Naive thymus-derived CD4-positive, alpha-beta T cell (primary cell): Measurements from ENCODE around the gene GM2A. TPM values are rescaled to one million over a fixed set of nuclear protein-coding genes. Genes with fewer than 3 reads are reported as not detected.
"Not testable (repeated sequence)": the region's sequence is repeated elsewhere in the genome, so short reads cannot be mapped to it uniquely, and the experiment has no call there.

Source experiments
- ATAC-seq: fragments of 150-1000 bp; cut with Tn5 transposase; 2 replicates; pipeline ENCODE4 v1.10.0; 2021; ENCODE audit warnings: mild to moderate bottlenecking, moderate library complexity
- CTCF ChIA-PET: fragments of 350-600 bp; sonication (Branson Sonifier 250); formaldehyde crosslinking; loops from one replicate; lab custom pipeline; 2021; ENCODE audit warnings: antibody characterized with exemption; lab: Charles Lee
- POLR2A ChIA-PET: fragments of 350-600 bp; sonication (Branson Sonifier 250); formaldehyde crosslinking; loops from one replicate; lab custom pipeline; 2021; ENCODE audit warnings: antibody characterized with exemption, inconsistent platforms; lab: Charles Lee
- DNase-seq, 9 donors: peaks; one replicate each; pipeline versions ENCODE4 v3.0.0 to v3.0.0-alpha.2; 2020 to 2022; ENCODE audit warnings: mixed read lengths in 1 of 9
- H3K27ac ChIP-seq: one replicate; pipeline ENCODE4 v1.7.0; 2013; ENCODE audit warnings: mild to moderate bottlenecking, low read depth, low read length, moderate library complexity
- H3K27me3 ChIP-seq, 2 donors: one replicate each; pipeline ENCODE4 v1.7.0; 2013; ENCODE audit warnings: low read length in 2 of 2, mild to moderate bottlenecking in 2 of 2, moderate library complexity in 2 of 2; ENCODE audit not compliant: control insufficient read depth in 2 of 2, insufficient read depth in 2 of 2
- H3K36me3 ChIP-seq, 3 experiments: 1 replicate in 2 of 3; 2 replicates in 1 of 3; pipeline ENCODE4 v1.7.0; 2013; ENCODE audit warnings: low read length in 3 of 3, mild to moderate bottlenecking in 3 of 3, moderate library complexity in 1 of 3; ENCODE audit not compliant: insufficient read depth in 3 of 3, control insufficient read depth in 2 of 3
- H3K4me1 ChIP-seq, 2 donors: one replicate each; pipeline ENCODE4 v1.7.0; 2013; ENCODE audit warnings: low read length in 2 of 2, mild to moderate bottlenecking in 2 of 2, moderate library complexity in 1 of 2; ENCODE audit not compliant: control insufficient read depth in 2 of 2, insufficient read depth in 2 of 2
- H3K4me3 ChIP-seq: 2 replicates; pipeline ENCODE4 v1.7.0; 2013; ENCODE audit warnings: mild to moderate bottlenecking, low read length
- H3K9me3 ChIP-seq, 3 experiments: 1 replicate in 2 of 3; 2 replicates in 1 of 3; pipeline ENCODE4 v1.7.0; 2013; ENCODE audit warnings: low read length in 3 of 3; ENCODE audit not compliant: control insufficient read depth in 2 of 3
- H3K27ac Mint-ChIP-seq, 9 donors: one replicate each; pipeline ENCODE4 v1.8.0; 2020 to 2022; ENCODE audit warnings: mixed read lengths in 9 of 9, mild to moderate bottlenecking in 8 of 9, moderate library complexity in 5 of 9, inconsistent platforms in 2 of 9
- H3K27me3 Mint-ChIP-seq, 5 donors: one replicate each; pipeline ENCODE4 v1.8.0; 2021 to 2022; ENCODE audit warnings: mixed read lengths in 5 of 5, mild to moderate bottlenecking in 1 of 5
- H3K36me3 Mint-ChIP-seq, 5 donors: one replicate each; pipeline ENCODE4 v1.8.0; 2020 to 2022; ENCODE audit warnings: mixed read lengths in 5 of 5, mild to moderate bottlenecking in 3 of 5, inconsistent platforms in 1 of 5
- H3K4me1 Mint-ChIP-seq, 7 donors: one replicate each; pipeline ENCODE4 v1.8.0; 2020 to 2022; ENCODE audit warnings: mixed read lengths in 7 of 7, mild to moderate bottlenecking in 3 of 7, inconsistent platforms in 1 of 7
- H3K4me3 Mint-ChIP-seq, 10 donors: one replicate each; pipeline ENCODE4 v1.8.0; 2020 to 2022; ENCODE audit warnings: mild to moderate bottlenecking in 10 of 10, mixed read lengths in 10 of 10, moderate library complexity in 6 of 10, inconsistent platforms in 2 of 10
- H3K9me3 Mint-ChIP-seq, 11 donors: one replicate each; pipeline ENCODE4 v1.8.0; 2020 to 2022; ENCODE audit warnings: mixed read lengths in 11 of 11, mild to moderate bottlenecking in 4 of 11, inconsistent platforms in 1 of 11, moderate library complexity in 1 of 11
- intact Hi-C, 2 donors: fragments of 100-400 bp; cut with micrococcal nuclease; formaldehyde crosslinking; loops; one replicate each; pipeline ENCODE4 v1.15.1; 2023
- polyA plus RNA-seq, 2 donors: library from polyadenylated mRNA; unstranded; fragments of 300-500 nt; fragmentation: Illumina TruSeq; gene quantifications; one replicate each; pipeline ENCODE4 v1.2.3, GENCODE V29; 2021
- total RNA-seq, 6 experiments: library from RNA in 5 of 6; stranded (reverse) in 5 of 6; gene quantifications; 1 replicate in 5 of 6; 2 replicates in 1 of 6; pipeline ENCODE4 v1.2.3 and lab custom pipeline; 2021 to 2026

The GM2A gene
- total and polyA plus RNA-seq, 7 experiments from 2014 or later, result 5.0 to 45.6 (median 14.7) TPM

- H3K9me3 Mint-ChIP-seq, ATAC-seq, H3K4me3 ChIP-seq, H3K27me3 Mint-ChIP-seq, H3K36me3 ChIP-seq, H3K27me3 ChIP-seq, intact Hi-C loops, H3K27ac ChIP-seq, H3K4me3 Mint-ChIP-seq, DNase-seq, H3K27ac Mint-ChIP-seq, H3K9me3 ChIP-seq: not testable (repeated sequence)
- Mint-ChIP-seq H3K4me1 (peaks cover 35 to 61% (median 47%) of the 10 kb centered on the region in 7 donors), H3K36me3 (peaks cover 0 to 14% (median 0%) of the 10 kb centered on the region in 5 donors)
- H3K4me1 ChIP-seq, result peaks cover 11 to 21% of the 10 kb centered on the region in 2 donors
- ChIA-PET POLR2A (interaction anchor here (0.8 kb wide), 1 partner anchor 33 kb away, joined by 3 read pairs; no protein-coding TSS in a partner anchor), CTCF (interaction anchor here (0.9 kb wide), 1 partner anchor 90 kb away, joined by 3 read pairs; no protein-coding TSS in a partner anchor)
These were observed 2.0 kb downstream of the GM2A start for GRCh38 chr5:151254990-151255389.

- intact Hi-C loops, result no loop called here
- no peaks in the 10 kb centered on the region for H3K9me3 Mint-ChIP-seq
- ATAC-seq (no peak), DNase-seq (no peak)
- Histone ChIP-seq H3K4me3 (no peak overlapping the region), H3K4me1 (peaks cover 11 to 15% of the 10 kb centered on the region in 2 donors), H3K9me3 (no peaks in the 10 kb centered on the region), H3K27me3 (no peaks in the 10 kb centered on the region), H3K36me3 (no peaks in the 10 kb centered on the region), H3K27ac (no peak overlapping the region)
- H3K4me3 Mint-ChIP-seq, result no peak overlapping the region
- H3K36me3 Mint-ChIP-seq, result peaks cover 0 to 14% (median 0%) of the 10 kb centered on the region in 5 donors
- peak overlapping the region in 1 of 9 donors; percentile 3 for H3K27ac Mint-ChIP-seq
- ChIA-PET POLR2A (interaction anchor here (0.8 kb wide), 1 partner anchor 34 kb away, joined by 3 read pairs; no protein-coding TSS in a partner anchor), CTCF (interaction anchor here (0.7 to 0.9 kb wide), 2 partner anchors 61 to 91 kb away, joined by 3 read pairs; no protein-coding TSS in a partner anchor)
- H3K4me1 Mint-ChIP-seq, result peaks cover 31 to 53% (median 42%) of the 10 kb centered on the region in 7 donors
- H3K27me3 Mint-ChIP-seq, result no peaks in the 10 kb centered on the region
These were observed 2.8 kb downstream of the GM2A start for GRCh38 chr5:151255621-151256286.

GRCh38 chr5:151257731-151258181 lies 4.8 kb downstream of the GM2A start:
- no peak for ATAC-seq
- Histone ChIP-seq H3K36me3 (peaks cover 0 to 4% (median 0%) of the 10 kb centered on the region in 3 experiments), H3K27ac (no peak overlapping the region), H3K27me3 (no peaks in the 10 kb centered on the region), H3K4me3 (no peak overlapping the region), H3K4me1 (peaks cover 0 to 11% of the 10 kb centered on the region in 2 donors), H3K9me3 (no peaks in the 10 kb centered on the region)
- Mint-ChIP-seq H3K4me3 (peak overlapping the region in 1 of 10 donors; percentile 47), H3K27me3 (no peaks in the 10 kb centered on the region), H3K27ac (no peak overlapping the region), H3K36me3 (peaks cover 0 to 26% (median 7%) of the 10 kb centered on the region in 5 donors), H3K9me3 (no peaks in the 10 kb centered on the region), H3K4me1 (peaks cover 25 to 46% (median 29%) of the 10 kb centered on the region in 7 donors)
- intact Hi-C loops, result no loop called here
- CTCF ChIA-PET, result no interaction called here
- POLR2A ChIA-PET, result interaction anchor here (1.1 kb wide), 2 partner anchors 34 to 43 kb away, joined by 3 to 4 read pairs; partner anchors contain the start of gene CCDC69
- DNase-seq, result no peak

- Histone ChIP-seq H3K9me3 (no peaks in the 10 kb centered on the region), H3K27ac (no peak overlapping the region), H3K4me3 (no peak overlapping the region), H3K36me3 (peaks cover 0 to 4% (median 0%) of the 10 kb centered on the region in 3 experiments), H3K4me1 (peaks cover 0 to 10% of the 10 kb centered on the region in 2 donors), H3K27me3 (no peaks in the 10 kb centered on the region)
- peaks cover 25 to 48% (median 27%) of the 10 kb centered on the region in 7 donors for H3K4me1 Mint-ChIP-seq
- ATAC-seq (peak; percentile 64), DNase-seq (no peak)
- intact Hi-C loops, result no loop called here
- no peak overlapping the region for H3K27ac Mint-ChIP-seq
- no peaks in the 10 kb centered on the region for H3K27me3 Mint-ChIP-seq
- peaks cover 0 to 29% (median 7%) of the 10 kb centered on the region in 5 donors for H3K36me3 Mint-ChIP-seq
- ChIA-PET CTCF (no interaction called here), POLR2A (interaction anchor here (1.1 kb wide), 2 partner anchors 34 to 44 kb away, joined by 3 to 4 read pairs; partner anchors contain the start of gene CCDC69)
- H3K4me3 Mint-ChIP-seq, result no peak overlapping the region
- no peaks in the 10 kb centered on the region for H3K9me3 Mint-ChIP-seq
These were observed 5.2 kb downstream of the GM2A start for GRCh38 chr5:151258201-151258611.

GRCh38 chr5:151258816-151259215 lies 5.8 kb downstream of the GM2A start:
- no peak overlapping the region for H3K27ac ChIP-seq
- CTCF ChIA-PET, result no interaction called here

GRCh38 chr5:151259931-151260330 lies 6.9 kb downstream of the GM2A start:
- Histone ChIP-seq H3K9me3 (no peaks in the 10 kb centered on the region), H3K4me1 (no peaks in the 10 kb centered on the region), H3K36me3 (peaks cover 0 to 4% (median 0%) of the 10 kb centered on the region in 3 experiments), H3K27ac (no peak overlapping the region), H3K4me3 (no peak overlapping the region), H3K27me3 (no peaks in the 10 kb centered on the region)
- intact Hi-C loops, result no loop called here
- DNase-seq (no peak), ATAC-seq (no peak)
- no peaks in the 10 kb centered on the region for H3K27me3 Mint-ChIP-seq
- H3K27ac Mint-ChIP-seq, result no peak overlapping the region
- ChIA-PET CTCF (no interaction called here), POLR2A (no interaction called here)
- H3K4me3 Mint-ChIP-seq, result no peak overlapping the region
- H3K4me1 Mint-ChIP-seq, result peaks cover 11 to 34% (median 22%) of the 10 kb centered on the region in 7 donors
- peaks cover 7 to 43% (median 14%) of the 10 kb centered on the region in 5 donors for H3K36me3 Mint-ChIP-seq
- H3K9me3 Mint-ChIP-seq, result peaks cover 0 to 2% (median 0%) of the 10 kb centered on the region in 11 donors

More at GRCh38 chr5:151258816-151259215, 5.8 kb downstream of the GM2A start:
- ATAC-seq (no peak), DNase-seq (no peak)
- no peaks in the 10 kb centered on the region for H3K9me3 ChIP-seq
- peaks cover 0 to 4% of the 10 kb centered on the region in 2 donors for H3K4me1 ChIP-seq
- no peak overlapping the region for H3K4me3 ChIP-seq
- H3K36me3 ChIP-seq, result peaks cover 0 to 4% (median 0%) of the 10 kb centered on the region in 3 experiments
- intact Hi-C loops, result no loop called here
- H3K27me3 ChIP-seq, result no peaks in the 10 kb centered on the region
- H3K27me3 Mint-ChIP-seq, result no peaks in the 10 kb centered on the region
- peaks cover 6 to 34% (median 8%) of the 10 kb centered on the region in 5 donors for H3K36me3 Mint-ChIP-seq
- H3K4me3 Mint-ChIP-seq, result no peak overlapping the region
- POLR2A ChIA-PET, result no interaction called here
- H3K9me3 Mint-ChIP-seq, result no peaks in the 10 kb centered on the region
- H3K4me1 Mint-ChIP-seq, result peaks cover 20 to 42% (median 23%) of the 10 kb centered on the region in 7 donors
- peak overlapping the region in 1 of 9 donors; percentile 36 for H3K27ac Mint-ChIP-seq
